ENCODE measurements around the gene PDLIM7.
"Not testable (repeated sequence)": the region's sequence is repeated elsewhere in the genome, so short reads cannot be mapped to it uniquely, and the experiment has no call there.

Gene PDLIM7

GRCh38 chr5:177497292-177498012 is at the start of gene PDLIM7:
TSS of gene PDLIM7 (minus strand) at chr5:177497604. CDS start at chr5:177496512, 1,092 bp downstream.
- DNase-seq (ENCODE audit: low read depth in 2 of 2) = peak; percentile 82 to 87

- DNase-seq (ENCODE audit: low read depth in 2 of 2) = no peak
These were observed 48.9 kb upstream of the PDLIM7 start for GRCh38 chr5:177546258-177546741.

- DNase-seq (ENCODE audit: low read depth in 2 of 2) = no peak
These were observed 48.3 kb upstream of the PDLIM7 start for GRCh38 chr5:177545487-177546257.

GRCh38 chr5:177542816-177543465 is 45.5 kb upstream of the PDLIM7 start:
- DNase-seq (ENCODE audit: low read depth in 2 of 2) = no peak

GRCh38 chr5:177540438-177540837 is 43.0 kb upstream of the PDLIM7 start:
- DNase-seq (ENCODE audit: low read depth in 2 of 2) = no peak

GRCh38 chr5:177539411-177539810 is 42.0 kb upstream of the PDLIM7 start:
- DNase-seq (ENCODE audit: low read depth in 2 of 2) = no peak

- no peak for DNase-seq (ENCODE audit: low read depth in 2 of 2)
These were observed 41.5 kb upstream of the PDLIM7 start for GRCh38 chr5:177538876-177539275.

- no peak for DNase-seq (ENCODE audit: low read depth in 2 of 2)
These were observed 40.3 kb upstream of the PDLIM7 start for GRCh38 chr5:177537389-177538361.

GRCh38 chr5:177536386-177536785 is 39.0 kb upstream of the PDLIM7 start:
- no peak for DNase-seq (ENCODE audit: low read depth in 2 of 2)

- no peak for DNase-seq (ENCODE audit: low read depth in 2 of 2)
These were observed 37.7 kb upstream of the PDLIM7 start for GRCh38 chr5:177535125-177535524.

GRCh38 chr5:177534433-177534832 is 37.0 kb upstream of the PDLIM7 start:
- not testable (repeated sequence) for DNase-seq (ENCODE audit: low read depth in 2 of 2)

- DNase-seq (ENCODE audit: low read depth in 2 of 2) = no peak
These were observed 34.0 kb upstream of the PDLIM7 start for GRCh38 chr5:177531209-177531940.

GRCh38 chr5:177530638-177531037 is 33.2 kb upstream of the PDLIM7 start:
- no peak for DNase-seq (ENCODE audit: low read depth in 2 of 2)

- no peak for DNase-seq (ENCODE audit: low read depth in 2 of 2)
These were observed 32.1 kb upstream of the PDLIM7 start for GRCh38 chr5:177529247-177530203.

GRCh38 chr5:177528631-177529030 is 31.2 kb upstream of the PDLIM7 start:
- no peak for DNase-seq (ENCODE audit: low read depth in 2 of 2)

GRCh38 chr5:177527595-177527994 is 30.2 kb upstream of the PDLIM7 start:
- no peak for DNase-seq (ENCODE audit: low read depth in 2 of 2)

GRCh38 chr5:177526791-177527190 is 29.4 kb upstream of the PDLIM7 start:
- DNase-seq (ENCODE audit: low read depth in 2 of 2) = no peak

GRCh38 chr5:177526191-177526590 is 28.8 kb upstream of the PDLIM7 start:
- DNase-seq (ENCODE audit: low read depth in 2 of 2) = no peak

- no peak for DNase-seq (ENCODE audit: low read depth in 2 of 2)
These were observed 27.7 kb upstream of the PDLIM7 start for GRCh38 chr5:177524941-177525655.

All from stimulated activated CD8-positive, alpha-beta memory T cell treated with anti-CD3 and anti-CD28 coated beads, Interleukin-7, amount 100 ng/mL, for 4 hours (primary cell).